Mesenchymal stem cell (in vitro differentiated cells and primary cell): ENCODE results near the gene SYTL3.
"Not testable (repeated sequence)": the region's sequence is repeated elsewhere in the genome, so short reads cannot be mapped to it uniquely, and the experiment has no call there.

Experiments
- DNase-seq: peaks from one replicate; pipeline ENCODE4 v3.0.0-alpha.2; 2013
- H2AFZ ChIP-seq: one replicate; pipeline ENCODE4 v1.6.1; 2013; ENCODE audit warnings: low read depth, mild to moderate bottlenecking, control low read depth, inconsistent platforms, low read length, moderate library complexity
- H2AK5ac ChIP-seq: 2 replicates; pipeline ENCODE4 v1.6.1; 2013; ENCODE audit warnings: low read length, moderate library complexity, mild to moderate bottlenecking, inconsistent platforms; ENCODE audit not compliant: severe bottlenecking
- H2BK120ac ChIP-seq: one replicate; pipeline ENCODE4 v1.6.1; 2013; ENCODE audit warnings: low read depth, mild to moderate bottlenecking, inconsistent platforms, low read length, moderate library complexity
- H2BK12ac ChIP-seq, 2 experiments: one replicate each; pipeline ENCODE4 v1.6.1; 2013; ENCODE audit warnings: inconsistent platforms in 2 of 2, low read length in 2 of 2, mild to moderate bottlenecking in 2 of 2, moderate library complexity in 2 of 2, control low read depth in 1 of 2
- H2BK15ac ChIP-seq: one replicate; pipeline ENCODE4 v1.6.1; 2013; ENCODE audit warnings: mild to moderate bottlenecking, low read depth, inconsistent platforms; ENCODE audit not compliant: poor library complexity, severe bottlenecking
- H2BK5ac ChIP-seq: 2 replicates; pipeline ENCODE4 v1.6.1; 2013; ENCODE audit warnings: low read depth, mild to moderate bottlenecking, low read length, control low read depth, inconsistent platforms; ENCODE audit not compliant: poor library complexity, severe bottlenecking
- H3K14ac ChIP-seq, 2 experiments: one replicate each; pipeline ENCODE4 v1.6.1; 2013; ENCODE audit warnings: inconsistent platforms in 2 of 2, low read length in 2 of 2, control low read depth in 1 of 2, mild to moderate bottlenecking in 1 of 2, moderate library complexity in 1 of 2
- H3K18ac ChIP-seq, 2 experiments: one replicate each; pipeline ENCODE4 v1.6.1; 2013; ENCODE audit warnings: inconsistent platforms in 2 of 2, low read length in 2 of 2, control low read depth in 1 of 2, low read depth in 1 of 2, mild to moderate bottlenecking in 1 of 2
- H3K23ac ChIP-seq, 2 experiments: one replicate each; pipeline ENCODE4 v1.6.1; 2013; ENCODE audit warnings: inconsistent platforms in 2 of 2, low read length in 2 of 2, mild to moderate bottlenecking in 2 of 2, moderate library complexity in 2 of 2, control low read depth in 1 of 2
- H3K27ac ChIP-seq: 2 replicates; pipeline ENCODE4 v1.5.1; 2013; ENCODE audit warnings: mild to moderate bottlenecking, moderate library complexity, low read length, control low read depth, inconsistent platforms; ENCODE audit not compliant: poor library complexity, severe bottlenecking
- H3K27me3 ChIP-seq, 2 experiments: 2 replicates each; pipeline versions ENCODE4 v1.6.1 to v1.7.0; 2013; ENCODE audit warnings: low read length in 2 of 2, mild to moderate bottlenecking in 2 of 2, moderate library complexity in 2 of 2, control low read depth in 1 of 2, inconsistent platforms in 1 of 2; ENCODE audit not compliant: control insufficient read depth in 1 of 2, insufficient read depth in 1 of 2
- H3K36me3 ChIP-seq, 2 experiments: 2 replicates each; pipeline versions ENCODE4 v1.6.1 to v1.7.0; 2013; ENCODE audit warnings: low read length in 2 of 2, control low read depth in 1 of 2, inconsistent platforms in 1 of 2, low read depth in 1 of 2, mild to moderate bottlenecking in 1 of 2; ENCODE audit not compliant: insufficient read depth in 2 of 2, control insufficient read depth in 1 of 2
- H3K4ac ChIP-seq, 2 experiments: one replicate each; pipeline ENCODE4 v1.6.1; 2013; ENCODE audit warnings: inconsistent platforms in 2 of 2, low read length in 2 of 2, mild to moderate bottlenecking in 2 of 2, moderate library complexity in 2 of 2, control low read depth in 1 of 2, low read depth in 1 of 2
- H3K4me1 ChIP-seq: 2 replicates; pipeline ENCODE4 v1.6.1; 2013; ENCODE audit warnings: low read depth, low read length, control low read depth; ENCODE audit not compliant: control insufficient read depth, insufficient read depth
- H3K4me2 ChIP-seq: 2 replicates; pipeline ENCODE4 v1.6.1; 2013; ENCODE audit warnings: low read length, mild to moderate bottlenecking, inconsistent platforms; ENCODE audit not compliant: poor library complexity, severe bottlenecking
- H3K4me3 ChIP-seq, 2 experiments: 2 replicates each; pipeline versions ENCODE4 v1.5.1 to v1.7.0; 2013; ENCODE audit warnings: low read length in 2 of 2, mild to moderate bottlenecking in 2 of 2, control low read depth in 1 of 2, low read depth in 1 of 2; ENCODE audit not compliant: insufficient read depth in 1 of 2
- H3K79me1 ChIP-seq: replicated peaks from 2 replicates; pipeline ENCODE4 v1.6.1; 2013; ENCODE audit warnings: mild to moderate bottlenecking, control low read depth, low read length, inconsistent platforms; ENCODE audit not compliant: poor library complexity, severe bottlenecking
- H3K9ac ChIP-seq: 2 replicates; pipeline ENCODE4 v1.7.0; 2013; ENCODE audit warnings: mild to moderate bottlenecking, low read length, moderate library complexity
- H3K9me3 ChIP-seq: 2 replicates; pipeline ENCODE4 v1.7.0; 2013; ENCODE audit warnings: mild to moderate bottlenecking, low read length; ENCODE audit not compliant: control insufficient read depth
- H4K8ac ChIP-seq: one replicate; pipeline ENCODE4 v1.6.1; 2013; ENCODE audit warnings: inconsistent platforms, mild to moderate bottlenecking, low read length, moderate library complexity
- H4K91ac ChIP-seq: one replicate; pipeline ENCODE4 v1.6.1; 2013; ENCODE audit warnings: mild to moderate bottlenecking, low read length, inconsistent platforms
- WGBS: methylation state at CpG from one replicate; pipeline ENCODE4 v1.1.7; 2013; ENCODE audit warnings: mixed read lengths; 5-methylcytosine and 5-hydroxymethylcytosine counted together

The SYTL3 gene

DNA sequence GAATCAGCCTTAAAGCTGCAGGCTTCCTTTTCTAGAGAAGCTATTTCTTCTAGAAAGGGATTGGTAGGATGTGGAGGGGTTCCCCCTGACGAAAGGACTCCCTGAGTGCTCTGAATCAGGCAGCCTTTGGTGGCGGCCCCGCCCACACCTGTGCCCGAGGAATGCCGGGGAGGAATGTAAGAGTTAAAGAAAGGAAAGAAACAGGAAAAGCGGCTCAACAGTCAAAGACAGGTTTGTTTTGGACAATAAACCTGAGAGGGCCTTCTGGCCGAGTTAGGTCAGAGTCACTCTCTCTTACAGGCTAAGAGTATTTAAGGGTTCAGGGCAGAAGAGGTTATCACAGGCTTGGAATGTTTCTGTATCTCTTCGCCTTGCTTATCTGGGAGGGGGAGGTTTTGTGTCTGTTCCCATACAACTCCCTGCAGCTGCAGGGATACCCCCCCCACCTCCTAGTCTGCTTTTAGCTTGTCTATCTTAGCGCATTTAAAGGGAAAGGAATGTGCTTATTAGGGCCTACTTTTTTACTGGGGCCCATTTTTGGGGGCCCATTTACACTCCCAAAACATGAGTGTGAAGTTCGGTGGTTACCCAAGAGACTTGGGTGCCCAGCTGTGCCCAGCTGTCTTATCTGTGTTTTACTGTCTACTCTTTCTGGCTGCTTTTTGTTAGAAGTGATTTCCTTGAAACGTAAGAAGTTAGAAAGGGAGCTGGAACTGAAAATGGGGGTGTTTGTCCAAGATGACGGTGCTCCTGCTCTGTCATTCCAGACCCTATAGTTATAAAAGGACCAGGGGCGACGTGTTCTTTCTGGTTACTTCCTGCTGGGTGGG is 38.1 kb upstream of the SYTL3 start:
- peak overlapping the region; percentile 19 for H2BK120ac ChIP-seq
- no peak overlapping the region for H3K9ac ChIP-seq
- no peak overlapping the region for H3K23ac ChIP-seq
- no peaks in the 10 kb centered on the region for H3K9me3 ChIP-seq
- H2BK5ac ChIP-seq, result no peak overlapping the region
- no peak overlapping the region for H4K91ac ChIP-seq
- H3K4ac ChIP-seq, result no peak overlapping the region
- H3K4me3 ChIP-seq, result no peak overlapping the region
- no peak overlapping the region for H2BK12ac ChIP-seq
- no peak overlapping the region for H3K18ac ChIP-seq
- H3K79me1 ChIP-seq, result peaks cover 20% of the 10 kb centered on the region
- no peaks in the 10 kb centered on the region for H3K4me1 ChIP-seq
- H3K27me3 ChIP-seq, result no peaks in the 10 kb centered on the region
- no peak overlapping the region for H4K8ac ChIP-seq
- H2AFZ ChIP-seq, result no peak overlapping the region
- H3K36me3 ChIP-seq, result peaks cover 40 to 80% of the 10 kb centered on the region in 2 experiments
- DNase-seq, result no peak
- H3K27ac ChIP-seq, result no peak overlapping the region
- 48% methylated on average over 14 of the region's 14 CpGs for WGBS
- H3K14ac ChIP-seq, result no peak overlapping the region
- no peak overlapping the region for H3K4me2 ChIP-seq
- no peak overlapping the region for H2AK5ac ChIP-seq
- no peak overlapping the region for H2BK15ac ChIP-seq

DNA sequence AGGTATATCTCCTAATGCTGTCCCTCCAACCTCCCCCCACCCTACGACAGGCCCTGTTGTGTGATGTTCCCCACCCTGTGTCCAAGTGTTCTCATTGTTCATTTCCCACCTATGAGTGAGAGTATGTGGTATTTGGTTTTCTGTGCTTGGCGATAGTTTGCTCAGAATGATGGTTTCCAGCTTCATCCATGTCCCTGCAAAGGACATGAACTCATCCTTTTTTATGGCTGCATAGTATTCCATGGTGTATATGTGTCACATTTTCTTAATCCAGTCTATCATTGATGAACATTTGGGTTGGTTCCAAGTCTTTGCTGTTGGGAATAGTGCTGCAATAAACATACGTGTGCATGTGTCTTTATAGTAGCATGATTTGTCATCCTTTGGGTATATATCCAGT is 35.2 kb upstream of the SYTL3 start:
- not testable (repeated sequence) for H3K27me3 ChIP-seq, H3K79me1 ChIP-seq, H3K4me1 ChIP-seq, H2BK12ac ChIP-seq, H3K4me3 ChIP-seq, H4K91ac ChIP-seq, H2BK120ac ChIP-seq, H3K27ac ChIP-seq, DNase-seq, H3K9ac ChIP-seq, H3K23ac ChIP-seq, H2AK5ac ChIP-seq, H3K4ac ChIP-seq, H2BK15ac ChIP-seq, H3K9me3 ChIP-seq, H2BK5ac ChIP-seq, H2AFZ ChIP-seq, H3K14ac ChIP-seq, H3K4me2 ChIP-seq, H3K18ac ChIP-seq, H4K8ac ChIP-seq
- H3K36me3 ChIP-seq, result peaks cover 19 to 53% of the 10 kb centered on the region in 2 experiments
- 100% methylated on average over 1 of the region's 3 CpGs for WGBS

DNA sequence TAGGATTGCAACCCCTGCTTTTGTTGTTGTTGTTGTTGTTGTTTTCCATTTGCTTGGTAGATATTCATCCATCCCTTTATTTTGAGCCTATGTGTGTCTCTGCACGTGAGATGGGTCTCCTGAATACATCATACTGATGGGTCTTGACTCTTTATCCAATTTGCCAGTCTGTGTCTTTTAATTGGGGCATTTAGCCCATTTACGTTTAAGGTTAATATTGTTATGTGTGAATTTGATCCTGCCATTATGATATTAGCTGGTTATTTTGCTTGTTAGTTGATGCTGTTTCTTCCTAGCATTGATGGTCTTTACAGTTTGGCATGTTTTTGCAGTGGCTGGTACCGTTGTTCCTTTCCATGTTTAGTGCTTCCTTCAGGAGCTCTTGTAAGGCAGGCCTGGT is 31.6 kb upstream of the SYTL3 start:
- not testable (repeated sequence) for H3K4me3 ChIP-seq

DNA sequence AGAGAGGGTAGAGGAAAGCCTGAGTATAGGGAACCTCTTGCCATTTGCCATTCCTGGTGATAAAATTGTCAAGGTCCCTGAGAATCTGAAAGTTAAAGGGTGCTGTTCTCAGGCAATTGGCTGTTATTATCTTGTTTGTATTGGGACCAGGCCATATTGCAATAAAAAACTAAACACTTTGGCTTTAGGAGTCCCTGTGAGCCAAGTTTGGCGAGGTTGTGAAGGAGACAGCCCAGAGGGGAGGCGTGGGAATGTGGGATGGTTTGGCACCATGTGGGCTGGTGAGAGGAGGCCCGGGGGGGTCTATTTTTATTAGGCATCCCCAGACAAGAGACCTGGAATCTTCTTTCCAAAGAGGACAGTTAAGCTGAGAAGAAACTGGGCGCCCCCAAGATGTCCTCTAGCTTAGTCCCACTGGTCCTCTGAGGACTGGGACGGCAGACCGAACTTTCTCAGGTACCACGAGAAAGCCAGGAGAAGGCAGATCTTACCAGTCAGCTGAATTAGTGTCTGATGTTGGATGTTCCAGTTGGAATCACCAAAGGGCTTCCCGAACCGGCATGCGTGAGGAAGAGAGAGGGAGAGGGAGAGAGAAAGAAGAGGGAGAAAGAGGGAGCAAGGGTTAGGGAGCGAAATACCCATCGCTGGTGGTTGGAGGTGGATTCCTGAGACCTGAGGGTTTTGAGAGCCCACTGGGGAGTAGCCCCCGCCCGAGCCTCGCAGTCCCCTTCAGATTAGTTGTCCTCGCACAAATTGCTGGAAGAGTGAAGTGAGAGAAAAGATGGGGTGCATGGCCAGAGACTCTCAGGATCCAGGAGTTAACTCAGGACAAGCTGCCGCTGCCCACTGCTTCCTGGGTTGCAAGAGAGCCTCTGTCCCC is 29.7 kb upstream of the SYTL3 start:
- Histone ChIP-seq H2AK5ac (no peak overlapping the region), H3K4me1 (no peaks in the 10 kb centered on the region), H3K79me1 (peaks cover 23% of the 10 kb centered on the region), H3K4ac (no peak overlapping the region), H3K27me3 (no peaks in the 10 kb centered on the region), H2AFZ (no peak overlapping the region), H3K18ac (no peak overlapping the region), H2BK15ac (no peak overlapping the region), H3K4me3 (no peak overlapping the region), H3K9me3 (no peaks in the 10 kb centered on the region), H3K36me3 (peaks cover 40 to 42% of the 10 kb centered on the region in 2 experiments), H3K23ac (no peak overlapping the region), H3K9ac (no peak overlapping the region), H4K91ac (no peak overlapping the region), H2BK5ac (no peak overlapping the region), H3K14ac (no peak overlapping the region), H2BK120ac (no peak overlapping the region), H2BK12ac (no peak overlapping the region), H3K4me2 (no peak overlapping the region), H3K27ac (no peak overlapping the region), H4K8ac (no peak overlapping the region)
- no peak for DNase-seq
- WGBS, result over 99% methylated on average over 17 of the region's 17 CpGs

More for the DNA sequence above, 31.6 kb upstream of the SYTL3 start:
- H2AFZ ChIP-seq, H2BK15ac ChIP-seq, H3K9ac ChIP-seq, H2BK120ac ChIP-seq, DNase-seq, H2BK5ac ChIP-seq, H3K4ac ChIP-seq, H3K9me3 ChIP-seq, H3K27ac ChIP-seq, H3K27me3 ChIP-seq, H3K4me2 ChIP-seq, H2AK5ac ChIP-seq, H3K14ac ChIP-seq, H3K23ac ChIP-seq, H3K4me1 ChIP-seq, H3K18ac ChIP-seq, H4K8ac ChIP-seq, H2BK12ac ChIP-seq, H4K91ac ChIP-seq: not testable (repeated sequence)
- 90% methylated on average over 3 of the region's 3 CpGs for WGBS
- Histone ChIP-seq H3K36me3 (peaks cover 30 to 51% of the 10 kb centered on the region in 2 experiments), H3K79me1 (peaks cover 17% of the 10 kb centered on the region)
